GM12878 (cell line): ENCODE data around the gene SLAMF9. TPM values are rescaled to one million over a fixed set of nuclear protein-coding genes. Genes with fewer than 3 reads are reported as not detected.

Source experiments
- ATAC-seq: fragments of 200-7000 bp; cut with Tn5 transposase; 3 replicates; pipeline ENCODE4 v1.9.1; 2020; ENCODE audit warnings: mild to moderate bottlenecking, moderate library complexity
- BruUV-seq: library from RNA; stranded (reverse); fragments of 400-500 nt; replicated peaks from 2 replicates; lab custom pipeline; 2021; lab: Mats Ljungman, UMichigan
- CTCF ChIA-PET: fragments of 300-600 bp; sonication (Branson Sonifier 250); formaldehyde crosslinking; extraction: SDS; loops from one replicate; lab custom pipeline; 2021; ENCODE audit warnings: inconsistent platforms; lab: Yijun Ruan, JAX
- POLR2A ChIA-PET: fragments of 350-600 bp; formaldehyde crosslinking; extraction: SDS; loops from one replicate; lab custom pipeline; 2021; ENCODE audit warnings: inconsistent platforms; lab: Charles Lee
- RAD21 ChIA-PET: fragments of 300-600 bp; sonication (Branson Sonifier 250); formaldehyde crosslinking; loops from one replicate; lab custom pipeline; 2023; ENCODE audit warnings: antibody characterized with exemption; ENCODE audit not compliant: unreplicated experiment; lab: Charles Lee
- SMC1A ChIA-PET: fragments of 300-600 bp; sonication (Branson Sonifier 250); formaldehyde crosslinking; loops from one replicate; lab custom pipeline; 2023; ENCODE audit not compliant: unreplicated experiment, uncharacterized antibody; lab: Charles Lee
- DNase-seq: peaks from one replicate; pipeline ENCODE4 v3.0.0-alpha.2; 2011; ENCODE audit warnings: low read depth, low spot score
- FAIRE-seq: peaks from 3 replicates; lab custom pipeline; 2011; peaks lifted over from hg19 to GRCh38; lab: Jason Lieb, UNC
- H2AFZ ChIP-seq: 2 replicates; pipeline ENCODE4 v1.6.0; 2011; ENCODE audit warnings: low read depth, low read length, control low read depth; ENCODE audit not compliant: control insufficient read depth
- H3K27ac ChIP-seq: 2 replicates; pipeline ENCODE4 v1.5.1; 2011; ENCODE audit warnings: control low read depth; ENCODE audit not compliant: control insufficient read depth, insufficient read depth
- H3K27me3 ChIP-seq, 2 experiments: replicated peaks in 1 of 2; 2 replicates each; pipeline versions ENCODE4 v1.6.0 to v1.6.1; 2011; ENCODE audit warnings: low read length in 1 of 2; ENCODE audit not compliant: control insufficient read depth in 2 of 2, insufficient read depth in 2 of 2
- H3K36me3 ChIP-seq, 2 experiments: 2 replicates each; pipeline ENCODE4 v1.5.1; 2011; ENCODE audit warnings: low read length in 1 of 2; ENCODE audit not compliant: control insufficient read depth in 2 of 2, insufficient read depth in 2 of 2
- H3K4me1 ChIP-seq: 2 replicates; pipeline ENCODE4 v1.6.1; 2011; ENCODE audit warnings: mild to moderate bottlenecking, low read length, moderate library complexity, mixed read lengths; ENCODE audit not compliant: control insufficient read depth, insufficient read depth
- H3K4me2 ChIP-seq: 2 replicates; pipeline ENCODE4 v1.6.0; 2011; ENCODE audit warnings: control low read depth; ENCODE audit not compliant: control insufficient read depth, insufficient read depth
- H3K4me3 ChIP-seq: fragments of 200-600 bp; sonication (generic); 2 replicates; pipeline ENCODE4 v1.5.1; 2016
- H3K79me2 ChIP-seq: 2 replicates; pipeline ENCODE4 v1.6.0; 2011; ENCODE audit warnings: low read length; ENCODE audit not compliant: control insufficient read depth, insufficient read depth
- H3K9ac ChIP-seq: 2 replicates; pipeline ENCODE4 v1.8.0; 2011; ENCODE audit warnings: low read length, control low read depth, mixed read lengths; ENCODE audit not compliant: control insufficient read depth, insufficient read depth
- H3K9me3 ChIP-seq: replicated peaks from 3 replicates; pipeline ENCODE4 v1.5.1; 2011; ENCODE audit warnings: mild to moderate bottlenecking, low read length; ENCODE audit not compliant: control insufficient read depth, insufficient read depth
- H4K20me1 ChIP-seq: 2 replicates; pipeline ENCODE4 v1.6.0; 2011; ENCODE audit not compliant: control insufficient read depth, insufficient read depth
- BHLHE40 ChIP-seq, 2 experiments: fragments of 450-650 bp in 1 of 2; IDR thresholded peaks; 2 replicates each; pipeline ENCODE4 v1.6.1; 2011 to 2017; ENCODE audit warnings: low read depth in 2 of 2, borderline replicate concordance in 1 of 2, improper control_type of control experiment in 1 of 2, low read length in 1 of 2, mild to moderate bottlenecking in 1 of 2
- CEBPB ChIP-seq, 2 experiments: fragments of 150-350 bp in 1 of 2; IDR thresholded peaks; 2 replicates each; pipeline ENCODE4 v1.6.1; 2012 to 2014; ENCODE audit warnings: low read depth in 2 of 2, low read length in 2 of 2, borderline replicate concordance in 1 of 2, inconsistent platforms in 1 of 2
- EGR1 ChIP-seq, 2 experiments: IDR thresholded peaks; 1 replicate in 1 of 2; 2 replicates in 1 of 2; pipeline ENCODE4 v1.6.1; 2011 to 2012; ENCODE audit warnings: low read depth in 2 of 2, low read length in 2 of 2, borderline replicate concordance in 1 of 2, mild to moderate bottlenecking in 1 of 2, moderate library complexity in 1 of 2
- MEF2B ChIP-seq: fragments of 450-650 bp; IDR thresholded peaks from 2 replicates; pipeline ENCODE4 v1.6.1; 2018; ENCODE audit warnings: mild to moderate bottlenecking, moderate library complexity; ENCODE audit not compliant: partially characterized antibody, poor library complexity, severe bottlenecking
- MXI1 ChIP-seq: fragments of 150-350 bp; IDR thresholded peaks from 2 replicates; pipeline ENCODE4 v1.6.1; 2011; ENCODE audit warnings: low read depth, mild to moderate bottlenecking, inconsistent platforms, low read length, improper control_type of control experiment
- POLR2A ChIP-seq: IDR thresholded peaks from 2 replicates; pipeline ENCODE4 v1.6.1; 2011; ENCODE audit warnings: low read depth, mild to moderate bottlenecking, low read length
- POLR2AphosphoS2 ChIP-seq: IDR thresholded peaks from 2 replicates; pipeline ENCODE4 v1.6.1; 2011; ENCODE audit warnings: low read depth, mild to moderate bottlenecking, low read length, improper control_type of control experiment, moderate library complexity
- SMAD5 ChIP-seq: IDR thresholded peaks from 2 replicates; pipeline ENCODE4 v1.6.1; 2016; ENCODE audit warnings: antibody characterized with exemption, low read depth
- USF1 ChIP-seq: IDR thresholded peaks from 2 replicates; pipeline ENCODE4 v1.6.1; 2011; ENCODE audit warnings: borderline replicate concordance, low read depth, mild to moderate bottlenecking, moderate library complexity, mixed read lengths, low read length; ENCODE audit not compliant: insufficient read depth; ENCODE audit errors: extremely low read length
- ZSCAN29 ChIP-seq: fragments of 450-650 bp; IDR thresholded peaks from 2 replicates; pipeline ENCODE4 v1.6.1; 2017; ENCODE audit warnings: mild to moderate bottlenecking, moderate library complexity
- WGBS: methylation state at CpG from one replicate; pipeline ENCODE4 v1.1.6; 2016; ENCODE audit warnings: low lambda C conversion rate; ENCODE audit not compliant: insufficient replicate concordance, insufficient coverage; ENCODE audit errors: missing lambda C conversion rate; 5-methylcytosine and 5-hydroxymethylcytosine counted together
- in situ Hi-C: fragments of 300-500 bp; cut with MboI; formaldehyde crosslinking; loops from 9 replicates; pipeline ENCODE4 v1.14.3; 2018; ENCODE audit warnings: mixed read lengths
- intact Hi-C: fragments of 100-400 bp; cut with micrococcal nuclease; formaldehyde crosslinking; loops from one replicate; pipeline ENCODE4 v1.14.2; 2022; ENCODE audit not compliant: unreplicated experiment
- polyA plus RNA-seq, 11 experiments: library from polyadenylated mRNA; depleted of rRNA in 4 of 11; unstranded in 6 of 11; stranded (reverse) in 5 of 11; fragments of >200 nt; fragmentation: Nextera tagmentation in 4 of 11; fragmentation: Illumina TruSeq in 1 of 11; extraction: Ambion mirVana in 4 of 11; extraction: Trizol in 1 of 11; gene quantifications; 1 replicate in 1 of 11; 2 replicates in 10 of 11; pipeline versions ENCODE4 v1.2.1 to v1.2.3, GENCODE V29; 2011 to 2016; ENCODE audit warnings: inconsistent platforms in 2 of 11, missing spikeins in 2 of 11, low read depth in 1 of 11
- total RNA-seq, 4 experiments: library from RNA; depleted of rRNA in 3 of 4; stranded (reverse); fragments of >200 nt in 3 of 4; fragmentation: Illumina TruSeq in 1 of 4; extraction: Trizol in 1 of 4; gene quantifications; 2 replicates each; pipeline versions ENCODE4 v1.2.1 to v1.2.3, GENCODE V29; 2013 to 2021

Gene SLAMF9
- total and polyA plus RNA-seq, 10 of the 15 experiments (the other 5 are each of a cell fraction or from before 2014, with no cell fraction given) = not detected

- TF ChIP-seq SMAD5 (no peak), EGR1 (IDR thresholded peaks at IDR 0.05; ENCODE audit: borderline replicate concordance in 1 of 2, low read depth in 2 of 2, low read length in 2 of 2) (no peak), ZSCAN29 (no peak), CEBPB (IDR thresholded peaks at IDR 0.05; ENCODE audit: borderline replicate concordance in 1 of 2, low read depth in 2 of 2, low read length in 2 of 2) (no peak), USF1 (no peak), POLR2AphosphoS2 (peak; percentile 44; the same call in 1 of the 2 replicates)
These were observed 36.3 kb downstream of the SLAMF9 start (continued) for GRCh38 chr1:159917533-159918351.

GRCh38 chr1:159916242-159917051, 37.6 kb downstream of the SLAMF9 start:
- H3K27me3 ChIP-seq = no peaks in the 10 kb centered on the region
- 79% methylated on average over 9 of the region's 9 CpGs for WGBS
- ChIA-PET SMC1A (interaction anchor here (0.8 to 1.7 kb wide), 4 partner anchors 8 to 48 kb away, joined by 3 to 4 read pairs (median 4); no protein-coding TSS in a partner anchor), POLR2A (interaction anchor here (1.1 kb wide), 1 partner anchor 13 kb away, joined by 3 read pairs; no protein-coding TSS in a partner anchor), CTCF (interaction anchor here (0.9 to 2.5 kb wide), 3 partner anchors 24 to 91 kb away, joined by 3 to 8 read pairs (median 4); no protein-coding TSS in a partner anchor), RAD21 (no interaction called here)
- intact Hi-C loops (no loop called here), in situ Hi-C loops (no loop called here)
- no peak overlapping the region for H3K4me2 ChIP-seq
- H3K4me1 ChIP-seq = peaks cover 14% of the 10 kb centered on the region
- H3K36me3 ChIP-seq = peaks cover 8 to 28% of the 10 kb centered on the region in 2 experiments; a peak in 3 of 4 replicates
- TF ChIP-seq MEF2B (peak; percentile 29), BHLHE40 (IDR thresholded peaks at IDR 0.05; ENCODE audit: borderline replicate concordance in 1 of 2, low read depth in 2 of 2, low read length in 1 of 2) (no peak), MXI1 (no peak), POLR2A (no peak)
- H3K79me2 ChIP-seq = peaks cover 21% of the 10 kb centered on the region
- H2AFZ ChIP-seq = no peak overlapping the region
- no peaks in the 10 kb centered on the region for H4K20me1 ChIP-seq
- ATAC-seq (no peak), FAIRE-seq (no peak), DNase-seq (no peak)
- H3K27ac ChIP-seq = no peak overlapping the region
- H3K9ac ChIP-seq = no peak overlapping the region
- BruUV-seq = no TSS peak
- no peak overlapping the region for H3K4me3 ChIP-seq
- no peaks in the 10 kb centered on the region for H3K9me3 ChIP-seq
